ENCODE measurements around the gene SLC22A8. TPM values are rescaled to one million over a fixed set of nuclear protein-coding genes. Genes with fewer than 3 reads are reported as not detected.

The SLC22A8 gene
- total and polyA plus RNA-seq, 2 of the 4 experiments (the other 2 are of a cell fraction) = not detected

- no peak overlapping the region for H3K4ac ChIP-seq (ENCODE audit: low read depth, low read length)
- TF ChIP-seq, protein P1, sequence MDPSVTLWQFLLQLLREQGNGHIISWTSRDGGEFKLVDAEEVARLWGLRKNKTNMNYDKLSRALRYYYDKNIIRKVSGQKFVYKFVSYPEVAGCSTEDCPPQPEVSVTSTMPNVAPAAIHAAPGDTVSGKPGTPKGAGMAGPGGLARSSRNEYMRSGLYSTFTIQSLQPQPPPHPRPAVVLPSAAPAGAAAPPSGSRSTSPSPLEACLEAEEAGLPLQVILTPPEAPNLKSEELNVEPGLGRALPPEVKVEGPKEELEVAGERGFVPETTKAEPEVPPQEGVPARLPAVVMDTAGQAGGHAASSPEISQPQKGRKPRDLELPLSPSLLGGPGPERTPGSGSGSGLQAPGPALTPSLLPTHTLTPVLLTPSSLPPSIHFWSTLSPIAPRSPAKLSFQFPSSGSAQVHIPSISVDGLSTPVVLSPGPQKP (IDR thresholded peaks at IDR 0.05; ENCODE audit: borderline replicate concordance, low read depth, low read length) = no peak
- no peaks in the 10 kb centered on the region for H3K4me1 ChIP-seq (ENCODE audit: control insufficient read depth, insufficient read depth, low read length)
- DNase-seq = no peak
- H4K5ac ChIP-seq (ENCODE audit: low read depth, low read length) = no peak overlapping the region
- no peak overlapping the region for H2AFZ ChIP-seq (replicated peaks; ENCODE audit: low read length, poor library complexity)
- WGBS, 2 experiments (ENCODE audit: extremely low coverage in 2 of 2, insufficient read length in 1 of 2) = no CpG with 5 or more reads among the region's 7 CpGs
- H3K27ac ChIP-seq (ENCODE audit: insufficient read depth, low read length) = no peak overlapping the region
- H3K56ac ChIP-seq (ENCODE audit: extremely low read depth, insufficient read depth, low read length) = no peak overlapping the region
- H2BK120ac ChIP-seq (ENCODE audit: low read depth, low read length) = no peak overlapping the region
- H2BK20ac ChIP-seq (ENCODE audit: low read depth, low read length) = no peak overlapping the region
- no peak overlapping the region for H3K14ac ChIP-seq (replicated peaks; ENCODE audit: low read depth, low read length)
- H4K8ac ChIP-seq (ENCODE audit: low read depth in 2 of 2, low read length in 2 of 2) = no peak overlapping the region
- H3K36me3 ChIP-seq (ENCODE audit: control insufficient read depth, insufficient read depth, low read length) = no peaks in the 10 kb centered on the region
- no peak overlapping the region for H2BK15ac ChIP-seq (ENCODE audit: low read depth, low read length)
- no peak overlapping the region for H3K18ac ChIP-seq (ENCODE audit: low read depth, low read length)
- no peaks in the 10 kb centered on the region for H3K9me3 ChIP-seq (ENCODE audit: control insufficient read depth, insufficient read depth, low read length)
- in situ Hi-C loops (cut with MboI; ENCODE audit: low sequenced_read_pairs) (no loop called here), intact Hi-C loops (cut with micrococcal nuclease) (no loop called here), dilution Hi-C loops (cut with HindIII; ENCODE audit: low sequenced_read_pairs, unreplicated experiment) (no loop called here)
- H2AK5ac ChIP-seq (ENCODE audit: low read depth, low read length) = no peak overlapping the region
- no peak overlapping the region for H2AK9ac ChIP-seq (replicated peaks; ENCODE audit: low read depth, low read length, poor library complexity)
- H3K4me3 ChIP-seq (ENCODE audit: insufficient read depth, low read depth, low read length) = no peak overlapping the region
- H4K91ac ChIP-seq (ENCODE audit: insufficient read depth, low read depth, low read length) = no peak overlapping the region
- no peaks in the 10 kb centered on the region for H4K20me1 ChIP-seq (ENCODE audit: insufficient read depth, low read length)
- no peak overlapping the region for H2BK5ac ChIP-seq (ENCODE audit: low read depth, low read length, poor library complexity, severe bottlenecking)
- H3K9me1 ChIP-seq (ENCODE audit: insufficient read depth, low read length) = no peaks in the 10 kb centered on the region
- no peak for ATAC-seq (ENCODE audit: low read depth)
- ChIA-PET POLR2A (ENCODE audit: unreplicated experiment) (no interaction called here), CTCF (no interaction called here)
- no peak overlapping the region for H3K23ac ChIP-seq (ENCODE audit: low read depth, low read length)
- BruUV-seq (replicated peaks) = no TSS peak
- no peaks in the 10 kb centered on the region for H3K79me1 ChIP-seq (ENCODE audit: low read depth in 1 of 2, low read length in 2 of 2)
- H3K4me2 ChIP-seq (ENCODE audit: low read depth, low read length) = no peak overlapping the region
- H3K27me3 ChIP-seq (ENCODE audit: control insufficient read depth, insufficient read depth, low read length) = no peaks in the 10 kb centered on the region; the same call in 1 of the 2 replicates
- no peak overlapping the region for H3K9ac ChIP-seq (ENCODE audit: low read depth, low read length)
Observed at GRCh38 chr11:62981743-62982142, 33.9 kb downstream of the SLC22A8 start.

All from IMR-90 (cell line).